C4-2B (cell line): ENCODE measurements around the gene TAS2R39.
"Not testable (repeated sequence)": the region's sequence is repeated elsewhere in the genome, so short reads cannot be mapped to it uniquely, and the experiment has no call there.

Experiments used
- H3K27ac ChIP-seq: fragments of 450-650 bp; 2 replicates; pipeline ENCODE4 v1.5.1; 2017
- ZFX ChIP-seq: fragments of 450-650 bp; IDR thresholded peaks from 2 replicates; pipeline ENCODE4 v1.6.1; 2017
- TF ChIP-seq, protein P1 (sequence below): fragments of 450-650 bp; conservative IDR thresholded peaks from 2 replicates; pipeline ENCODE4 v1.5.1; 2017; ENCODE audit warnings: mild to moderate bottlenecking

The TAS2R39 gene

DNA sequence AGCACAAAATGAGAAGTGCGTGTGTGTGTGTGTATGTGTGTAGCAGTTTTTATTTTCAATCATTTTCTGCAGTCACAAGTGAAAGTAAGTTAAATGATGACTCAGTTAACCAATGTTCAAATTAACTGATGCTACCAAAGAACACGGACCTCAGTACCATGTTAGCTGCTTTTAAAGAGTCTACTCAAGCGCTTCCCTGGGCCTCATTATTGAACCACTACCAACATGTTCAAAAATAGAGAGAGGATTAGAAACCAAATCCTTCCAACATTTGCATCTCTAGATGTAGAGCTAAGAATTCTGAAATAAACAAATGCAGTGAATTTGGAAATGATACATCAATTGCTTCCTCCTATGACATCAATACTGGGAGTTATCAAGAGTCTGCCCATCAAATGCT, at the start of gene TAS2R39:
TAS2R39 (plus strand) TSS at position 396 of the 400 bp plus-strand sequence; CDS start at position 396, 0 bp downstream.
- TF ChIP-seq ZFX, result no peak
- TF ChIP-seq, protein P1, sequence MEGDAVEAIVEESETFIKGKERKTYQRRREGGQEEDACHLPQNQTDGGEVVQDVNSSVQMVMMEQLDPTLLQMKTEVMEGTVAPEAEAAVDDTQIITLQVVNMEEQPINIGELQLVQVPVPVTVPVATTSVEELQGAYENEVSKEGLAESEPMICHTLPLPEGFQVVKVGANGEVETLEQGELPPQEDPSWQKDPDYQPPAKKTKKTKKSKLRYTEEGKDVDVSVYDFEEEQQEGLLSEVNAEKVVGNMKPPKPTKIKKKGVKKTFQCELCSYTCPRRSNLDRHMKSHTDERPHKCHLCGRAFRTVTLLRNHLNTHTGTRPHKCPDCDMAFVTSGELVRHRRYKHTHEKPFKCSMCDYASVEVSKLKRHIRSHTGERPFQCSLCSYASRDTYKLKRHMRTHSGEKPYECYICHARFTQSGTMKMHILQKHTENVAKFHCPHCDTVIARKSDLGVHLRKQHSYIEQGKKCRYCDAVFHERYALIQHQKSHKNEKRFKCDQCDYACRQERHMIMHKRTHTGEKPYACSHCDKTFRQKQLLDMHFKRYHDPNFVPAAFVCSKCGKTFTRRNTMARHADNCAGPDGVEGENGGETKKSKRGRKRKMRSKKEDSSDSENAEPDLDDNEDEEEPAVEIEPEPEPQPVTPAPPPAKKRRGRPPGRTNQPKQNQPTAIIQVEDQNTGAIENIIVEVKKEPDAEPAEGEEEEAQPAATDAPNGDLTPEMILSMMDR, result no peak
- no peak within 1 kb of the TSS for H3K27ac ChIP-seq

DNA sequence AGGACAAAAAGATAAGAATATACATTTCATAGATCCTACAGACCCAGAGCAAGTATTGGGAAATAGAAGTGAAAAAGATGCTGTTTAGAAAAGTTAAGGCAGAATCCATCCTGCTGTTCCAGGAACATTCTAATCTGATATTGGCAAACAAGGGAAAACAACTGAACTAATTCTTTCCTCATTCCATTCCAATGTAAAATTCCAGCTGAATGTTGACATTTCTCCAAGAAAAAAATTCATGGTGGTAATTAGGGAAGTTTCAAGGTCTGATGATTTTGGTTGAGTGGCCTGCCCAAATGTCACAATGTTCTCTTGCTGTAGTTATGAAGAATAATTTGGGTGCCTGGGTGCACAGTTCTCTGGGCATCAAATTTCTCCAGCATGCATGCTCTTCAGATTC, 36.1 kb upstream of the TAS2R39 start:
- TF ChIP-seq, protein P1, result no peak
- no peak for TF ChIP-seq ZFX
- no peak overlapping the region for H3K27ac ChIP-seq

DNA sequence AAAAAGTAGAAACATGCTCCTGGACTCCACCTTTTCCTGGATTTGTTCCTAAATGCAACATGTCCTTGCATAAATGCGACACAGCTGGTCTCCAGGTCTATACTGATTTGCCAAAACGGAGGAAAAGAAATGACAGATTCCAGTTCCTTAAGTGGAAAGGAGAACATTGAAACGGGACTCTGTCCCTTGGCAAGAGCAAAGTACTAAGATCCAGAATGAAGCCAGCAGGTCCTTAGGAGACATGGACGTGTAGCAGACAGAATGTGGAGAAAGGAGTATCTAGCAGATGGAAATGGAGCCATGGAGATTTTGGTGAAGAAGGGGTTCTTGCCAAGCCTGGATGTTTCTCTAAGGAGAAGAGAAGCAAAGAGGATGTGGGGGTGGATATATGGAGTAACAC, 35.2 kb upstream of the TAS2R39 start:
- no peak for TF ChIP-seq ZFX
- TF ChIP-seq, protein P1, result no peak
- no peak overlapping the region for H3K27ac ChIP-seq

DNA sequence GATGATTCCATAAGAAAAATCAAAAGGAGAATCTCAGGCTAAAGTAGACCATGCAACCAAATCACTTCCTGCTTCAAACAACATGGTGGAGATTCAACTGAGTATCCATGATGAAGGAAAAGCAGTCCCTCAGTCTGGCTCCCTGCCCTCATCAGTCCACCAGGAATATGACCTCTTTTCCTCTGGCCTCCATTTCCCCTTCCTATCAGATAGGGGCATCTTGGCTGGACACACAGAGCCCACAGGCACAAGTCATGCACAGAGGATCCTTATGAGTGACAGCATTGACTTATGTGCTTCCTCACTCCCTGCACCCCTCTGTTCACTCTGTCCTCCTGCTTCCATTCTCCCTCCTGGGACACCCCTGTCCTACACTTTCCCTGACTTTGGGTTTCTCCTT, 34.6 kb upstream of the TAS2R39 start:
- TF ChIP-seq, protein P1, result no peak
- no peak for TF ChIP-seq ZFX
- H3K27ac ChIP-seq, result no peak overlapping the region

DNA sequence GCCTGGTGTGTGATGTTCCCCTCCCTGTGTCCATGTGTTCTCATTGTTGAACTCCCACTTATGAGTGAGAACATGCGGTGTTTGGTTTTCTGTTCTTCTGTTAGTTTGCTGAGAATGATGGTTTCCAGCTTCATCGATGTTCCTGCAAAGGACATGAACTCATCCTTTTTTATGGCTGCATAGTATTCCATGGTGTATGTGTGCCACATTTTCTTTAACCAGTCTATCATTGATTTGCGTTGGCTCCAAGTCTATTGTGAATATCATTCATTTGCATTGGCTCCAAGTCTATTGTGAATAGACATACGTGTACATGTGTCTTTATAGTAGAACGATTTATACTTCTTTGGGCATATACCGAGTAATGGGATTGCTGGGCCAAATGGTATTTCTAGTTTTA, 32.5 kb upstream of the TAS2R39 start:
- H3K27ac ChIP-seq, result not testable (repeated sequence)

DNA sequence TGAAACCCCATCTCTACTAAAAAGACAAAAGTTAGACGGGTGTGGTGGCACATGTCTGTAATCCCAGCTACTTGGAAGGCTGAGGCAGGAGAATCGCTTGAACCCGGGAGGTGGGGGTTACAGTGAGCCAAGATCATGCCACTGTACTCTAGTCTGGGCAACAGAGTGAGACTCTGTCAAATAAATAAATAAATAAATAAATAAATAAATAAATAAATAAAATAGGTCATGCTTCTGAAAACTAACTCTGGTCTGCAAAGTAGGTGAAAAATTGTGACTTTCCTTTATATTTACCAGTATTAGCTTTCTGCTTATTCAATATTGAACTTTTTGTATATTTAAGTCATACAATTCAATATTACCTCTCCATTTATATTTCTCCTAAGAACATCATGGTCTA, 24.6 kb upstream of the TAS2R39 start:
- not testable (repeated sequence) for H3K27ac ChIP-seq

DNA sequence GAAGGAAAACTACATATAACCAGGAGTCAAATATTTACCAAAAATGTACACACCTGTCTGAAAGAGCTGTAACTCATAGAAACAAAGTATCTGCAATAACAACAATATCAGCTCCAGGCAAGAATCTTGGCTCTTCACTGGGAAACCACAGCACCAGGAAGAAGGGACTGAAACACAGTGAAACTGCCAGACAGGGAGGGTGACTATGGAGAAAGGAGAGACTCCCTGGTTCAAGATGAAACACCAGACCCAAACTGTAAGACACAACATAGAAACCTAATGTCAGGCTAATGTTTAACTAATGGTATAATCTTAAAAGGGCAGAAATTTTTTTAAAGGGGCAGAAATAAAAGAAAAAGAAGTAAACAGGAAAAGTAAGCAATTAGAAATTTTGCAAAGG, 11.5 kb upstream of the TAS2R39 start:
- H3K27ac ChIP-seq, result no peak overlapping the region
- TF ChIP-seq ZFX, result no peak
- TF ChIP-seq, protein P1, result no peak

DNA sequence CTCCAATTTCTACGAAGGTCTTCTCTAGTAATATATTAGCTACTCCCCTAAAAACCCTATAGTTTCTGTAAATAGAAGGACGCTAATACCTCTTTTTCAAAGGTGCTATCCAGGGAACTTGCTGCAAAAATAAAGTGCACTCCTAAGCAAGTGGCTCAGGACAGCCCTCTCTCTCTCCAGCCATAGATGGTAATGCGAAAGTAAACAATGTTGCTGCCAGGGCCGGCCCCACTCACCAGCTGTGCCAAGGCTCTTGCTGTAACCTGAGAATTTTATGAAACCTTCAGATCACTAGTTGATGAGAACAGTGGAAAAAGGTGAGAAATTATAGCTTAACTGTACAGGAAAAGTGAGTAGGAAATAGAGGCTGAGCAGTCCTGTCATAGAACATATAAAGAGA, 10.9 kb upstream of the TAS2R39 start:
- TF ChIP-seq, protein P1, result no peak; the same call in none of the 2 replicates
- TF ChIP-seq ZFX, result no peak
- no peak overlapping the region for H3K27ac ChIP-seq

DNA sequence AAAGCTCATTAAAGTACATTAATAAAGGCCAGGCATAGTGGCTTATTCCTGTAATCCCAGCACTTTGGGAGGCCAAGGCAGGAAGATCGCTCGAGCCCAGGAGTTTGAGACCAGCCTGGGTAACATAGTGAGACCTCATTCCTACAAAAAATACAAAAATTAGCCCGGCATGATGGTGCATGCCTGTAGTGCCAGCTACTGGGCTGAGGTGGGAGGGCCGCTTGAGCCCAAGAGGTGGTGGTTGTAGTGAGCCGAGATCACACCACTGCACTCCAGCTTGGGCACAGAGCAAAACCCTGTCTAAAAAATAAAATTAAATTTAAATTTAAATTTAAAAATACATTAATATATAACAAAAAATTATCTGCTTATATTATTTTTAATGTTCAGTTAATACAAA, 7.1 kb upstream of the TAS2R39 start:
- no peak for TF ChIP-seq ZFX
- TF ChIP-seq, protein P1, result no peak
- no peak overlapping the region for H3K27ac ChIP-seq
